ENCODE data around the gene WDPCP. TPM values are rescaled to one million over a fixed set of nuclear protein-coding genes. Genes with fewer than 3 reads are reported as not detected.

WDPCP gene
- total and polyA plus RNA-seq, 2 experiments from 2014 or later = 8.8 to 20.4 TPM

GRCh38 chr2:63432373-63432772 lies 155.9 kb downstream of the WDPCP start:
- Histone ChIP-seq H3K9me2 (ENCODE audit: insufficient read depth) (no peaks in the 10 kb centered on the region), H2AFZ (no peak overlapping the region), H3K4me1 (ENCODE audit: insufficient read depth) (no peaks in the 10 kb centered on the region), H3K27ac (ENCODE audit: low read depth) (no peak overlapping the region), H3K4me2 (no peak overlapping the region), H3K4me3 (no peak overlapping the region), H3K79me2 (replicated peaks; ENCODE audit: insufficient read depth) (no peaks in the 10 kb centered on the region), H4K20me1 (replicated peaks; ENCODE audit: insufficient read depth) (no peaks in the 10 kb centered on the region), H3K27me3 (ENCODE audit: insufficient read depth) (no peaks in the 10 kb centered on the region), H3F3A (replicated peaks; ENCODE audit: low read depth) (no peaks in the 10 kb centered on the region), H3K36me3 (ENCODE audit: insufficient read depth) (no peaks in the 10 kb centered on the region)
- TF ChIP-seq ZNF331 (CRISPR knock-in tag; IDR thresholded peaks at IDR 0.05; ENCODE audit: low read depth) (no peak), EZH2phosphoT487 (IDR thresholded peaks at IDR 0.05; ENCODE audit: unreplicated experiment) (no peak), CTCF (conservative IDR thresholded peaks at IDR 0.05; ENCODE audit: low read depth in 2 of 2) (no peak), NANOG (IDR thresholded peaks at IDR 0.05; ENCODE audit: borderline replicate concordance) (no peak), ETS1 (IDR thresholded peaks at IDR 0.05) (no peak), REST (IDR thresholded peaks at IDR 0.05; ENCODE audit: unreplicated experiment) (no peak), POLR2AphosphoS5 (IDR thresholded peaks at IDR 0.05; ENCODE audit: low read depth) (no peak)
- Mint-ChIP-seq H3K27ac (no peak overlapping the region), H3K9me3 (no peaks in the 10 kb centered on the region), H3K4me1 (peaks cover 2% of the 10 kb centered on the region; the same call in 2 of the 3 replicates), H3K4me3 (no peak overlapping the region), H3K36me3 (ENCODE audit: low read depth) (peaks cover 12% of the 10 kb centered on the region; the same call in 2 of the 3 replicates), H3K27me3 (ENCODE audit: insufficient read depth, low read depth, poor library complexity) (no peaks in the 10 kb centered on the region)
- DNase-seq (ENCODE audit: low spot score) (no peak), ATAC-seq (no peak)

- H3K27ac ChIP-seq (ENCODE audit: low read depth) = no peak overlapping the region
- H3K9me2 ChIP-seq (ENCODE audit: insufficient read depth) = no peaks in the 10 kb centered on the region
- H3K9me3 Mint-ChIP-seq = peaks cover 14% of the 10 kb centered on the region
- ATAC-seq (no peak), DNase-seq (ENCODE audit: low spot score) (no peak)
- H3K27ac Mint-ChIP-seq = no peak overlapping the region
- no peak overlapping the region for H3K4me3 ChIP-seq
- peaks cover 4% of the 10 kb centered on the region; the same call in 1 of the 2 replicates for H3K36me3 ChIP-seq (ENCODE audit: insufficient read depth)
- no peaks in the 10 kb centered on the region for H3K79me2 ChIP-seq (replicated peaks; ENCODE audit: insufficient read depth)
- no peaks in the 10 kb centered on the region; the same call in 1 of the 3 replicates for H3K4me1 Mint-ChIP-seq
- H3K27me3 Mint-ChIP-seq (ENCODE audit: insufficient read depth, low read depth, poor library complexity) = no peaks in the 10 kb centered on the region
- no peaks in the 10 kb centered on the region for H3K27me3 ChIP-seq (ENCODE audit: insufficient read depth)
- H3K4me1 ChIP-seq (ENCODE audit: insufficient read depth) = no peaks in the 10 kb centered on the region
- peaks cover 34% of the 10 kb centered on the region for H3K36me3 Mint-ChIP-seq (ENCODE audit: low read depth)
- no peaks in the 10 kb centered on the region for H3F3A ChIP-seq (replicated peaks; ENCODE audit: low read depth)
- H2AFZ ChIP-seq = no peak overlapping the region
- H3K4me2 ChIP-seq = no peak overlapping the region
- no peak overlapping the region for H3K4me3 Mint-ChIP-seq
- H4K20me1 ChIP-seq (replicated peaks; ENCODE audit: insufficient read depth) = no peaks in the 10 kb centered on the region
- TF ChIP-seq EZH2phosphoT487 (IDR thresholded peaks at IDR 0.05; ENCODE audit: unreplicated experiment) = no peak
- no peak for TF ChIP-seq NANOG (IDR thresholded peaks at IDR 0.05; ENCODE audit: borderline replicate concordance)
- no peak for TF ChIP-seq REST (IDR thresholded peaks at IDR 0.05; ENCODE audit: unreplicated experiment)
These were observed 162.7 kb downstream of the WDPCP start for GRCh38 chr2:63425606-63426005.
